HepG2 (cell line): ENCODE measurements around the gene HERC5. TPM values are rescaled to one million over a fixed set of nuclear protein-coding genes. Genes with fewer than 3 reads are reported as not detected.
A peak's percentile ranks its signal among the peaks of the same experiment; 100 is the strongest.

Experiments used
- ELF3 ChIP-seq: IDR thresholded peaks from 2 replicates; pipeline ENCODE4 v1.6.1; 2016; ENCODE audit warnings: missing genetic modification reagents, missing compliant biosample characterization
- FOXK2 ChIP-seq: fragments of 450-650 bp; IDR thresholded peaks from 2 replicates; pipeline ENCODE4 v1.6.1; 2016
- FOXO1 ChIP-seq: sonication (generic); formaldehyde crosslinking; IDR thresholded peaks from 2 replicates; pipeline ENCODE4 v1.4.0; 2020; ENCODE audit warnings: missing genetic modification reagents
- GABPA ChIP-seq, 2 experiments: IDR thresholded peaks; 2 replicates each; pipeline ENCODE4 v1.6.1; 2011 to 2016; ENCODE audit warnings: low read depth in 2 of 2, low read length in 1 of 2, missing biosample characterization in 1 of 2, missing genetic modification characterization in 1 of 2
- IRX3 ChIP-seq: sonication (generic); formaldehyde crosslinking; IDR thresholded peaks from 2 replicates; pipeline ENCODE4 v1.8.1; 2023; ENCODE audit warnings: mild to moderate bottlenecking, low read depth, missing genetic modification reagents, borderline replicate concordance
- KMT2B ChIP-seq: IDR thresholded peaks from 2 replicates; pipeline ENCODE4 v1.6.1; 2016; ENCODE audit warnings: missing genetic modification reagents, missing compliant biosample characterization
- MED8 ChIP-seq: sonication (generic); formaldehyde crosslinking; IDR thresholded peaks from 2 replicates; pipeline ENCODE4 v1.8.1; 2023; ENCODE audit warnings: mild to moderate bottlenecking, missing genetic modification reagents; ENCODE audit not compliant: insufficient replicate concordance
- NR2F1 ChIP-seq, 2 experiments: fragments of 450-650 bp in 1 of 2; formaldehyde crosslinking in 1 of 2; IDR thresholded peaks; 2 replicates each; pipeline versions ENCODE4 v1.5.0 to v1.6.1; 2016 to 2020; ENCODE audit warnings: mild to moderate bottlenecking in 1 of 2, missing compliant biosample characterization in 1 of 2, missing genetic modification reagents in 1 of 2, moderate library complexity in 1 of 2
- PHB2 ChIP-seq: fragments of 450-650 bp; IDR thresholded peaks from 2 replicates; pipeline ENCODE4 v1.6.1; 2018; ENCODE audit not compliant: partially characterized antibody
- POLR2AphosphoS2 ChIP-seq: IDR thresholded peaks from 2 replicates; pipeline ENCODE4 v1.6.1; 2011; ENCODE audit warnings: low read depth, low read length, improper control_type of control experiment
- SCMH1 ChIP-seq: sonication (generic); formaldehyde crosslinking; IDR thresholded peaks from 2 replicates; pipeline ENCODE4 v1.9.0; 2021; ENCODE audit warnings: missing genetic modification reagents, mild to moderate bottlenecking, borderline replicate concordance
- SP1 ChIP-seq, 2 experiments: fragments of 450-650 bp in 1 of 2; sonication (generic) in 1 of 2; formaldehyde crosslinking in 1 of 2; IDR thresholded peaks; 2 replicates each; pipeline versions ENCODE4 v1.4.0 to v1.6.1; 2016 to 2020; ENCODE audit warnings: missing genetic modification reagents in 1 of 2
- SRSF1 ChIP-seq: fragments of 200-400 bp; formaldehyde crosslinking; optimal IDR thresholded peaks from 2 replicates; pipeline ENCODE3; 2017; ENCODE audit warnings: mild to moderate bottlenecking, low read depth, low read length, moderate library complexity
- STAG1 ChIP-seq: sonication (generic); formaldehyde crosslinking; IDR thresholded peaks from 2 replicates; pipeline ENCODE4 v1.4.0; 2020; ENCODE audit warnings: missing genetic modification reagents
- ZBTB7A ChIP-seq: sonication (generic); formaldehyde crosslinking; IDR thresholded peaks from 2 replicates; pipeline ENCODE4 v1.8.0; 2022; ENCODE audit warnings: mild to moderate bottlenecking, missing genetic modification reagents
- ZFP1 ChIP-seq: IDR thresholded peaks from 2 replicates; pipeline ENCODE4 v1.6.1; 2016
- ZFP82 ChIP-seq: sonication (generic); formaldehyde crosslinking; IDR thresholded peaks from 2 replicates; pipeline ENCODE4 v1.5.1; 2020; ENCODE audit warnings: mild to moderate bottlenecking, missing genetic modification reagents, borderline replicate concordance
- ZKSCAN5 ChIP-seq: sonication (generic); formaldehyde crosslinking; IDR thresholded peaks from 2 replicates; pipeline ENCODE4 v1.5.1; 2020; ENCODE audit warnings: mild to moderate bottlenecking, missing genetic modification reagents
- ZNF225 ChIP-seq: sonication (generic); formaldehyde crosslinking; IDR thresholded peaks from 2 replicates; pipeline ENCODE4 v1.4.0; 2020; ENCODE audit warnings: mild to moderate bottlenecking, missing genetic modification reagents
- ZNF446 ChIP-seq: sonication (generic); formaldehyde crosslinking; IDR thresholded peaks from 2 replicates; pipeline ENCODE4 v1.5.0; 2020; ENCODE audit warnings: mild to moderate bottlenecking, missing genetic modification reagents
- ZNF792 ChIP-seq: IDR thresholded peaks from 2 replicates; pipeline ENCODE4 v1.6.1; 2016
- ZSCAN12 ChIP-seq: sonication (generic); formaldehyde crosslinking; IDR thresholded peaks from 2 replicates; pipeline ENCODE4 v1.9.0; 2021; ENCODE audit warnings: mild to moderate bottlenecking, missing genetic modification reagents
- ZSCAN31 ChIP-seq: sonication (generic); formaldehyde crosslinking; IDR thresholded peaks from 2 replicates; pipeline ENCODE4 v1.5.0; 2020; ENCODE audit warnings: low read depth, mild to moderate bottlenecking, missing genetic modification reagents
- polyA plus RNA-seq, 8 experiments: library from polyadenylated mRNA; depleted of rRNA in 3 of 8; stranded (reverse) in 7 of 8; unstranded in 1 of 8; fragments of >200 nt; fragmentation: Illumina TruSeq in 4 of 8; extraction: Trizol in 4 of 8; gene quantifications; 2 replicates each; pipeline versions ENCODE4 v1.2.1 to v1.2.3, GENCODE V29; 2011 to 2016; ENCODE audit warnings: low read depth in 4 of 8, missing spikeins in 1 of 8, mixed read lengths in 1 of 8; ENCODE audit not compliant: insufficient read depth in 1 of 8
- total RNA-seq, 5 experiments: library from RNA; depleted of rRNA; stranded (reverse); fragments of >200 nt; fragmentation: Illumina TruSeq; extraction: Trizol; gene quantifications; 2 replicates each; pipeline ENCODE4 v1.2.3, GENCODE V29; 2016; ENCODE audit warnings: low read depth in 1 of 5
- TF ChIP-seq, protein P1 (sequence below): IDR thresholded peaks from 2 replicates; pipeline ENCODE4 v1.6.1; 2016; ENCODE audit warnings: missing compliant biosample characterization, missing genetic modification reagents, borderline replicate concordance
- TF ChIP-seq, protein P2 (sequence below): IDR thresholded peaks from 2 replicates; pipeline ENCODE4 v1.6.1; 2016; ENCODE audit warnings: mild to moderate bottlenecking, missing biosample characterization, missing genetic modification reagents
- TF ChIP-seq, protein P3 (sequence below): sonication (generic); formaldehyde crosslinking; IDR thresholded peaks from 2 replicates; pipeline ENCODE4 v1.5.1; 2020; ENCODE audit warnings: mild to moderate bottlenecking, missing genetic modification reagents, moderate library complexity

The HERC5 gene
- total and polyA plus RNA-seq, 2 of the 13 experiments (the other 11 are each of a cell fraction or from before 2014, with no cell fraction given) = 0.13 to 0.33 TPM

DNA sequence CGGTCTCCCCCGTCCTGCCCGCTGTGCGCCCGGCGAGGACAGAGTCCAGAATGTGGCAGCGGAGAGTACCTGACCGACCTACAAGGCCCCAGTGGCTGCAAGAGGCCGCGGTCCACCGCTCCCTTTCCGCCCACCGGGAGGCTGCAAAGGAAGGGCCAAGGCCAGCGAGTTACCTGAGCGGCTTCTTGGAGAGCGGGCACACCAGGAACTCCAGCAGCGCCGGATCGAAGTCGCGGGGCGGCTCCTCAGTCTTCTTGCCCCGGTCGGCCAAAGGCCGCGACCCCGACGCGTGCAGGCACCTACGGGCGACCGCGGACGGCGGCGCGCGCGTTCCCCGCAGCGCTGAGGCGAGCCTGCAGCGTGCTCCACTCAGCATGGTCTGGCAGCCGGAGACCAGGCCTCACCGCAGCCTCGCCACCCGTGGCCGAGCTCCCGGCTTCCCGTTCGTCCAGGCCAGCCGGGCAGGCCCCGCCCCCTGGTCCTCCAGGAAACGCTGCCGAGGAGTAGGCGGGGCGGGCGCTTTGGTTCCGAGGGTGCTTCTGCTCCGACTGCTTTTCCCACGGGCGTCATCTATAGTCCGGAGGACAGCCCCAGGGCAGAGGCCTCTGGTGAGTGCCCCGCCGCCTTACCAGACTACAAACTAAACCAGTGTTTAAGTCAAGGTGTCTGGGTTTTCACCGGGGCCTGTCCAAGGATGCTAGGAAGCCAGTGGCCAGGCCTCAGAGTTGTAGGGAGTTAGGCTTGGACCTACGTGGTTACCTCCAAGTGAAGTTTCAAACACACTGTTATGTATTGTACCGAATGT is 66.6 kb downstream of the HERC5 start, which contains the start of gene PYURF (continued):
- TF ChIP-seq, protein P1, sequence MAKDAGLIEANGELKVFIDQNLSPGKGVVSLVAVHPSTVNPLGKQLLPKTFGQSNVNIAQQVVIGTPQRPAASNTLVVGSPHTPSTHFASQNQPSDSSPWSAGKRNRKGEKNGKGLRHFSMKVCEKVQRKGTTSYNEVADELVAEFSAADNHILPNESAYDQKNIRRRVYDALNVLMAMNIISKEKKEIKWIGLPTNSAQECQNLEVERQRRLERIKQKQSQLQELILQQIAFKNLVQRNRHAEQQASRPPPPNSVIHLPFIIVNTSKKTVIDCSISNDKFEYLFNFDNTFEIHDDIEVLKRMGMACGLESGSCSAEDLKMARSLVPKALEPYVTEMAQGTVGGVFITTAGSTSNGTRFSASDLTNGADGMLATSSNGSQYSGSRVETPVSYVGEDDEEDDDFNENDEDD (CRISPR knock-in tag) = peak; percentile 73; the same call in 1 of the 2 replicates
- TF ChIP-seq STAG1 (CRISPR knock-in tag) = no peak
- TF ChIP-seq, protein P2, sequence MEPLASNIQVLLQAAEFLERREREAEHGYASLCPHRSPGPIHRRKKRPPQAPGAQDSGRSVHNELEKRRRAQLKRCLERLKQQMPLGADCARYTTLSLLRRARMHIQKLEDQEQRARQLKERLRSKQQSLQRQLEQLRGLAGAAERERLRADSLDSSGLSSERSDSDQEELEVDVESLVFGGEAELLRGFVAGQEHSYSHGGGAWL (CRISPR knock-in tag) = peak; percentile 92
- TF ChIP-seq ZFP82 (CRISPR knock-in tag) = peak; percentile 77
- no peak for TF ChIP-seq ZBTB7A (CRISPR knock-in tag)
- peak; percentile 94 for TF ChIP-seq MED8 (CRISPR knock-in tag)
- TF ChIP-seq PHB2 = no peak
- TF ChIP-seq ZFP1 = no peak; the same call in 1 of the 2 replicates
- TF ChIP-seq FOXK2 = no peak
- TF ChIP-seq SRSF1 = peak; percentile 78
- 0 out of 2 replicates have a peak, but pooled peaks have one; percentile 75 for TF ChIP-seq ZSCAN12 (CRISPR knock-in tag)
- TF ChIP-seq ZNF792 = peak; percentile 88
- TF ChIP-seq ELF3 = peak; percentile 83
- peak; percentile 79 for TF ChIP-seq IRX3 (CRISPR knock-in tag)
- peak; percentile 54 for TF ChIP-seq FOXO1 (CRISPR knock-in tag)
- peak; percentile 62 for TF ChIP-seq GABPA (IDR thresholded peaks at IDR 0.05; ENCODE audit: low read depth, low read length)
- TF ChIP-seq GABPA (CRISPR knock-in tag; IDR thresholded peaks at IDR 0.05; ENCODE audit: low read depth) = peak; percentile 85
- peak; percentile 53 to 84; a peak in 3 of 4 replicates for TF ChIP-seq NR2F1 (CRISPR knock-in tag; IDR thresholded peaks at IDR 0.05)
- TF ChIP-seq SP1 (IDR thresholded peaks at IDR 0.05) = no peak
- TF ChIP-seq SP1 (CRISPR knock-in tag; IDR thresholded peaks at IDR 0.05) = peak; percentile 97
- peak; percentile 91 for TF ChIP-seq ZNF225 (CRISPR knock-in tag)
- TF ChIP-seq KMT2B (CRISPR knock-in tag) = peak; percentile 92
- TF ChIP-seq, protein P3, sequence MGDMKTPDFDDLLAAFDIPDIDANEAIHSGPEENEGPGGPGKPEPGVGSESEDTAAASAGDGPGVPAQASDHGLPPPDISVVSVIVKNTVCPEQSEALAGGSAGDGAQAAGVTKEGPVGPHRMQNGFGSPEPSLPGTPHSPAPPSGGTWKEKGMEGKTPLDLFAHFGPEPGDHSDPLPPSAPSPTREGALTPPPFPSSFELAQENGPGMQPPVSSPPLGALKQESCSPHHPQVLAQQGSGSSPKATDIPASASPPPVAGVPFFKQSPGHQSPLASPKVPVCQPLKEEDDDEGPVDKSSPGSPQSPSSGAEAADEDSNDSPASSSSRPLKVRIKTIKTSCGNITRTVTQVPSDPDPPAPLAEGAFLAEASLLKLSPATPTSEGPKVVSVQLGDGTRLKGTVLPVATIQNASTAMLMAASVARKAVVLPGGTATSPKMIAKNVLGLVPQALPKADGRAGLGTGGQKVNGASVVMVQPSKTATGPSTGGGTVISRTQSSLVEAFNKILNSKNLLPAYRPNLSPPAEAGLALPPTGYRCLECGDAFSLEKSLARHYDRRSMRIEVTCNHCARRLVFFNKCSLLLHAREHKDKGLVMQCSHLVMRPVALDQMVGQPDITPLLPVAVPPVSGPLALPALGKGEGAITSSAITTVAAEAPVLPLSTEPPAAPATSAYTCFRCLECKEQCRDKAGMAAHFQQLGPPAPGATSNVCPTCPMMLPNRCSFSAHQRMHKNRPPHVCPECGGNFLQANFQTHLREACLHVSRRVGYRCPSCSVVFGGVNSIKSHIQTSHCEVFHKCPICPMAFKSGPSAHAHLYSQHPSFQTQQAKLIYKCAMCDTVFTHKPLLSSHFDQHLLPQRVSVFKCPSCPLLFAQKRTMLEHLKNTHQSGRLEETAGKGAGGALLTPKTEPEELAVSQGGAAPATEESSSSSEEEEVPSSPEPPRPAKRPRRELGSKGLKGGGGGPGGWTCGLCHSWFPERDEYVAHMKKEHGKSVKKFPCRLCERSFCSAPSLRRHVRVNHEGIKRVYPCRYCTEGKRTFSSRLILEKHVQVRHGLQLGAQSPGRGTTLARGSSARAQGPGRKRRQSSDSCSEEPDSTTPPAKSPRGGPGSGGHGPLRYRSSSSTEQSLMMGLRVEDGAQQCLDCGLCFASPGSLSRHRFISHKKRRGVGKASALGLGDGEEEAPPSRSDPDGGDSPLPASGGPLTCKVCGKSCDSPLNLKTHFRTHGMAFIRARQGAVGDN (CRISPR knock-in tag) = peak; percentile 98
- TF ChIP-seq ZKSCAN5 (CRISPR knock-in tag) = no peak
- TF ChIP-seq ZNF446 (CRISPR knock-in tag) = peak; percentile 94
- no peak for TF ChIP-seq SCMH1 (CRISPR knock-in tag)
- no peak for TF ChIP-seq POLR2AphosphoS2
- peak; percentile 93 for TF ChIP-seq ZSCAN31 (CRISPR knock-in tag)
